ENCODE data around the gene KCND3. TPM values are rescaled to one million over a fixed set of nuclear protein-coding genes. Genes with fewer than 3 reads are reported as not detected.

Gene KCND3
- total RNA-seq, 1 donor from 2014 or later: 0.81 TPM

DNA sequence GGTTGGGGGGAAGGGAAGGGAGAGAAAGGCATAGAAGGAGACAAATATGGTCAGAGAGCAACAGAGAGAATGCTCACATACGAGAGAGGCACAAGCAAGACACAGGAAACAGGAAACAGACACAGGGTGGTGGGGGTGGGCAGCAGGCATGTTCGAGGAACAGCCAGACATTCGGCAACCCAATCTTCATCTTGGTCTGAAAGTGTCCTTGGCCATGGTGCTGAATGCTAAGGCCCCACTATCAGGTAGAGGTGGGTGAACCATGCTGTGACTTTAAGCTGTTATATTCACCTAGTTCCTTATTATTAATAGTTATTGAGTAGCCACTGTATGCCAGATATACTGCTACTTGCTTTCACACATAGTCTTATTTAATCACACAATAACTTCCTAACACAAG lies 124.6 kb downstream of the KCND3 start:
- Mint-ChIP-seq H3K4me3 (ENCODE audit: low read depth) (no peak overlapping the region), H3K36me3 (ENCODE audit: insufficient read depth) (no peaks in the 10 kb centered on the region), H3K9me3 (ENCODE audit: low read depth) (no peaks in the 10 kb centered on the region), H3K4me1 (ENCODE audit: low read depth) (no peaks in the 10 kb centered on the region), H3K27me3 (peaks cover 23% of the 10 kb centered on the region), H3K27ac (no peak overlapping the region)
- TF ChIP-seq, protein P1, sequence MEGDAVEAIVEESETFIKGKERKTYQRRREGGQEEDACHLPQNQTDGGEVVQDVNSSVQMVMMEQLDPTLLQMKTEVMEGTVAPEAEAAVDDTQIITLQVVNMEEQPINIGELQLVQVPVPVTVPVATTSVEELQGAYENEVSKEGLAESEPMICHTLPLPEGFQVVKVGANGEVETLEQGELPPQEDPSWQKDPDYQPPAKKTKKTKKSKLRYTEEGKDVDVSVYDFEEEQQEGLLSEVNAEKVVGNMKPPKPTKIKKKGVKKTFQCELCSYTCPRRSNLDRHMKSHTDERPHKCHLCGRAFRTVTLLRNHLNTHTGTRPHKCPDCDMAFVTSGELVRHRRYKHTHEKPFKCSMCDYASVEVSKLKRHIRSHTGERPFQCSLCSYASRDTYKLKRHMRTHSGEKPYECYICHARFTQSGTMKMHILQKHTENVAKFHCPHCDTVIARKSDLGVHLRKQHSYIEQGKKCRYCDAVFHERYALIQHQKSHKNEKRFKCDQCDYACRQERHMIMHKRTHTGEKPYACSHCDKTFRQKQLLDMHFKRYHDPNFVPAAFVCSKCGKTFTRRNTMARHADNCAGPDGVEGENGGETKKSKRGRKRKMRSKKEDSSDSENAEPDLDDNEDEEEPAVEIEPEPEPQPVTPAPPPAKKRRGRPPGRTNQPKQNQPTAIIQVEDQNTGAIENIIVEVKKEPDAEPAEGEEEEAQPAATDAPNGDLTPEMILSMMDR (IDR thresholded peaks at IDR 0.05; ENCODE audit: unreplicated experiment): no peak
- DNase-seq (ENCODE audit: low spot score, unreplicated experiment): no peak

DNA sequence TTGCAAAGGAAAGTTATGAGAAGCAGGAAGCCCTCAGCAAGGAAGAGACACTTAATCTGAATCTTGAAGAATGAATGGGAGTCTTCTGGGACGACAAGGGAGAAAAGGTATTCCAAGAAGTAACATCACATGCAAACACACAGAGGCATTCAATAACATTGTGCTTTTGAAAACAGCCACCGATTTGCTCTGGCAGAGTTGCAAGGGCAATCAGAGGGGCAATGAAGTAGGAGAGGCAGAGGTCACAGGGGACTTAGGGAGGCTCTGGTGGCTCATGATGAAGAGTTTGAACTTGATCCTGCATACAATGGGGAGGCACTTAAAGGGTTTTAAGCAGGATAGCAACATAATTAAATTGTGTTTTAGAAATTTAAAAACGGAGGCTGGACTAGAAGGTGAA lies 126.1 kb downstream of the KCND3 start:
- H3K4me3 Mint-ChIP-seq (ENCODE audit: low read depth): no peak overlapping the region
- peaks cover 24% of the 10 kb centered on the region for H3K27me3 Mint-ChIP-seq
- DNase-seq (ENCODE audit: low spot score, unreplicated experiment): no peak
- H3K4me1 Mint-ChIP-seq (ENCODE audit: low read depth): no peaks in the 10 kb centered on the region
- H3K36me3 Mint-ChIP-seq (ENCODE audit: insufficient read depth): no peaks in the 10 kb centered on the region
- TF ChIP-seq, protein P1 (IDR thresholded peaks at IDR 0.05; ENCODE audit: unreplicated experiment): no peak
- no peaks in the 10 kb centered on the region for H3K9me3 Mint-ChIP-seq (ENCODE audit: low read depth)
- no peak overlapping the region for H3K27ac Mint-ChIP-seq

DNA sequence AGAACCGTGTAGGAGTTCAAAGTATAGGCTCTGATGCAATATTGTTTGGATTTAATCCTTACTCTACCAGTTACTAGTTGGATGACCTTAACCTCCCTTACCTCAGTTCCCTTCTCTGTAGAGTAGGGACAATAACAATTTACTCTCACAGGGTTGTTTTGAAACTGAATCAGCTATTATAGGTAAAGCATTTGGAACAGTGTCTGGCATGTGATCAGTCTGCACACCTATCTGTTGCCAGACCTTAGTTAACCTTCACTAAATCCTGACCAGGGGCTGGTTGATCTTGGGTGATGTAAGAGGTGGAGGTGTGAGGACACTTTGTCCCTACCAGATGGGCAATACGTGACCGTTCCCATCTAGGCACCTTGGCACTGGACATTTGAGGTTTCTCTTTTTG lies 126.9 kb downstream of the KCND3 start:
- Mint-ChIP-seq H3K9me3 (ENCODE audit: low read depth) (no peaks in the 10 kb centered on the region), H3K4me1 (ENCODE audit: low read depth) (no peaks in the 10 kb centered on the region), H3K36me3 (ENCODE audit: insufficient read depth) (no peaks in the 10 kb centered on the region), H3K27me3 (peaks cover 28% of the 10 kb centered on the region), H3K4me3 (ENCODE audit: low read depth) (no peak overlapping the region), H3K27ac (no peak overlapping the region)
- no peak for DNase-seq (ENCODE audit: low spot score, unreplicated experiment)
- TF ChIP-seq, protein P1 (IDR thresholded peaks at IDR 0.05; ENCODE audit: unreplicated experiment): no peak

DNA sequence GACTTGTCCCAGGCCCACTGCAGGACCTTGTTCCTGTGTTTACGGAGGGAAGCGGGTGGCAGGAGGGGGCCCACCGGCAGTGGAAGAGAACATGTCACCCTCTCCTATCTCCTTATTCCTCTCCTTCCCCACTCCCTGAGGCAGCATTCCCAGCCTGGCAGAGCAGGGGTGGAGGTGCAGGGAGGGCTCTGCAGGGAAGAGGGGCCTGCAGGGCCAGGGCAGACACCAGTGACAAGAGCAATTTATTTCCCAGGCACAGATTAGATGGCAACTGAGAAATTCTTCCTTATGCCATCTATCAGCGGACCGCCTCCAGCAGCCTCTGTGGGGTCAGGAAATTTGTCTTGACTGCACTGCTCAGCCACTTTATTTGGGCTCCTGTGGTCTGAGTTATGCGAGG lies 127.9 kb downstream of the KCND3 start:
- no peak for DNase-seq (ENCODE audit: low spot score, unreplicated experiment)
- TF ChIP-seq, protein P1 (IDR thresholded peaks at IDR 0.05; ENCODE audit: unreplicated experiment): no peak

DNA sequence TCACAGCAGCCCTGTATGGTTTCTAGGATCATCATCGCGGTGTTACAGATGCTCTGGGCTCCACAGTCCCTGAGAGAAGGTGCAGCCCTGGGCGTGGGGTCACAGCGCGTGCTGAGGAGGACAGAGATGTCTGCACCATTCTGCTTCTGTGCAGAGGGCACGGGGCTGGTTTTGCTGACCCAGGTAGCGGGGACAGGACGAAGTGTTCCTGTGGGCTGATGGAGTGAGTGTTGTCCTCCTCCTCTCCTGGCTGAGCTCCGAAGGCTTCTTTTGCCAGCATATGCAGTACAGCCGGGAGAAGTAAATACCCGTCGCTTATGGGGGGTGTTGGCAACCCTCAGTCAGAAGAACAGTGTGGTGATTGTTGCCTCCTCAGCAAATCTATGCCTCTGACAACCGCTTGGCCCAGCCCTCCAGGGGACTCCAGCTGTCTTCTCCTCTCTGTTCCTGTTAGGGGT lies 132.2 kb downstream of the KCND3 start:
- Mint-ChIP-seq H3K9me3 (ENCODE audit: low read depth) (no peaks in the 10 kb centered on the region), H3K4me3 (ENCODE audit: low read depth) (no peak overlapping the region), H3K4me1 (ENCODE audit: low read depth) (no peaks in the 10 kb centered on the region), H3K27ac (peak overlapping the region; percentile 2), H3K36me3 (ENCODE audit: insufficient read depth) (no peaks in the 10 kb centered on the region), H3K27me3 (peaks cover 18% of the 10 kb centered on the region)
- DNase-seq (ENCODE audit: low spot score, unreplicated experiment): no peak
- TF ChIP-seq, protein P1 (IDR thresholded peaks at IDR 0.05; ENCODE audit: unreplicated experiment): no peak

More for the DNA sequence above, 127.9 kb downstream of the KCND3 start:
- Mint-ChIP-seq H3K27me3 (peaks cover 29% of the 10 kb centered on the region), H3K9me3 (ENCODE audit: low read depth) (no peaks in the 10 kb centered on the region), H3K4me3 (ENCODE audit: low read depth) (no peak overlapping the region), H3K27ac (no peak overlapping the region), H3K4me1 (ENCODE audit: low read depth) (no peaks in the 10 kb centered on the region), H3K36me3 (ENCODE audit: insufficient read depth) (no peaks in the 10 kb centered on the region)

Measured in progenitor cell of endocrine pancreas (in vitro differentiated cells).